SIG-M5 (cell line): Measurements from ENCODE around the gene MED7.
A peak's percentile ranks its signal among the peaks of the same experiment; 100 is the strongest.

Experiments used
- DNase-seq: peaks from one replicate; lab custom pipeline; 2025; lab: John Stamatoyannopoulos, UW

The MED7 gene

GRCh38 chr5:157106630-157107461 lies 35.8 kb downstream of the MED7 start:
- no peak for DNase-seq

DNA sequence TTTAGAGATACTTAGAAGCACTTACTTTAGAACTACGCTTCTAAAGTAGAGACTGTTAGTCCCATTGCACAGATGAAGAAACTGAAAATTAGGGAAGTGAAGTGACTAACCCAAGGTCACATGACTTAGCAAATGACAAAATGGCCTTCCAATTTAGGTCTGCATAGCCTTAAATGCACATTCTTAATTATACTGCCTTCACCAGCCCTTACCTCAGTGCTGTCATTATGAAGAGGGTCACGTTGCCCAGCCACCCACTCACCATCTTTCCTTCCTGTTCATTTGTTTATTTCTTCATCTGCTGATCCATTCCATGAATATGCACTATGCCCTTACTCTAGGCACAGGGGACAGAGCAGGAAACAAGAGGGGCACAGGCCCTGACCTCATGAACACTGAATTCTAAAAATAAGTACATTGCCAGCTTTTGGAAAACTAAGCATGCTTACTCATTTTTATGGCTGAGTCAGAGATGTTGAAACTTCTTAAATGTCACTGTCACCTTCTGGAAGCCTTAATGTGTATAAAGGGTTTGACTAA lies 42.5 kb downstream of the MED7 start:
- DNase-seq = peak; percentile 67

DNA sequence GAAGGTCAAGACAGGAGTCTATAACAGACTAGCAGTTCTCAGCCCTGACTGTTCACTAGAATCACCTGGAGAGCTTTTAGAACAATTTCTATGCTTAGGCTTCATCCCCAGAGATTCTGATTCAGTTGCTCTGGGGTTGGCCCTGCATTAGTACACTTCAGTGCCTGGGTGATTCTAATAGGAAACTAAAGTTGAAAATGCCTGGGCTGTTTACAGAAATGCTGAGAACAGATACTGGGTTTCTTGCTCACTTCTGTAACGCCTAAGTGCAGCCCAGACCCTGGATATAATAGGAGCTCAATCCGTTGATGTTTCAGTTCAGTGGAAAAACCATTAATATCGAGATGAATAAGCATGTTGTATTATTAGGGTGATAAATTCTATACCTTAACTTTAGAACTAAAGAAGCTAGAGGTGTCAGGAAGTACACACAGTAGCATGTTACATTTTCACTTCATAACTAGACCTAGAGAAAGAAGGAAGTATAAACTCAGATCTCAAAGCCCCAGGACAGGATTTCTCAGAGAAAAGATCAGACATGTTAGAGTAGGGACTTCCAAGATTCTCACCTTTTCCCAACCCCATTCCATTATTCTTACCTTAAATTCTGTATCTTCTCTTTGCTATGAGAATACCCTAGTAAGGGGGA lies 54.2 kb downstream of the MED7 start:
- no peak for DNase-seq
